Inflammatory macrophage treated with lipopolysaccharide for 1 hour (primary cell): ENCODE data around the gene ST7L.
A peak's percentile ranks its signal among the peaks of the same experiment; 100 is the strongest.
"Not testable (repeated sequence)": the region's sequence is repeated elsewhere in the genome, so short reads cannot be mapped to it uniquely, and the experiment has no call there.

Experiments
- DNase-seq, 2 donors: peaks; one replicate each; pipeline ENCODE4 v3.0.0-alpha.2; 2020 to 2022

Gene ST7L

GRCh38 chr1:112618721-112619517, at the start of gene ST7L:
Gene ST7L, minus strand, starts transcription at chr1:112619141. Its CDS starts 28 bp downstream, at chr1:112619113.
- peak; percentile 40 to 62 for DNase-seq

GRCh38 chr1:112666946-112667345, 48.0 kb upstream of the ST7L start:
- no peak for DNase-seq

GRCh38 chr1:112665857-112666256, 46.9 kb upstream of the ST7L start:
- no peak for DNase-seq

- DNase-seq = no peak
Observed at GRCh38 chr1:112651205-112651604, 32.3 kb upstream of the ST7L start.

GRCh38 chr1:112646225-112646624, 27.3 kb upstream of the ST7L start:
- no peak for DNase-seq

- no peak for DNase-seq
Observed at GRCh38 chr1:112643080-112643479, 24.1 kb upstream of the ST7L start.

GRCh38 chr1:112640437-112640836, 21.5 kb upstream of the ST7L start:
- DNase-seq = not testable (repeated sequence)

- no peak for DNase-seq
Observed at GRCh38 chr1:112638110-112638428, 19.1 kb upstream of the ST7L start.

GRCh38 chr1:112637254-112638109, 18.5 kb upstream of the ST7L start:
- DNase-seq = no peak

GRCh38 chr1:112636597-112637253, 17.8 kb upstream of the ST7L start:
- DNase-seq = peak; percentile 26 to 28

- no peak for DNase-seq
Observed at GRCh38 chr1:112636056-112636455, 17.1 kb upstream of the ST7L start.

- no peak for DNase-seq
Observed at GRCh38 chr1:112634367-112634766, 15.4 kb upstream of the ST7L start.

- peak; percentile 42 to 65 for DNase-seq
Observed at GRCh38 chr1:112633628-112634027, 14.7 kb upstream of the ST7L start.

- no peak for DNase-seq
Observed at GRCh38 chr1:112629256-112629655, 10.3 kb upstream of the ST7L start.

GRCh38 chr1:112628516-112628915, 9.6 kb upstream of the ST7L start:
- DNase-seq = no peak

GRCh38 chr1:112626887-112627286, 7.9 kb upstream of the ST7L start:
- no peak for DNase-seq

- no peak for DNase-seq
Observed at GRCh38 chr1:112626193-112626592, 7.3 kb upstream of the ST7L start.

GRCh38 chr1:112625696-112626095, 6.8 kb upstream of the ST7L start:
- DNase-seq = peak; percentile 33 to 48

GRCh38 chr1:112624493-112624892, 5.6 kb upstream of the ST7L start:
- DNase-seq = not testable (repeated sequence)

GRCh38 chr1:112620377-112620695, 1.4 kb upstream of the ST7L start:
- no peak for DNase-seq

- DNase-seq = peak; percentile 92 to 93
Observed at GRCh38 chr1:112619518-112620376, 806 bp upstream of the ST7L start, which contains the start of gene CAPZA1. Gene CAPZA1, plus strand, starts transcription at chr1:112619832. Its CDS starts 13 bp downstream, at chr1:112619845.

GRCh38 chr1:112618114-112618720, 724 bp downstream of the ST7L start:
- DNase-seq = peak; percentile 28 to 48
